ENCODE data around the gene GPS2. TPM values are rescaled to one million over a fixed set of nuclear protein-coding genes. Genes with fewer than 3 reads are reported as not detected.
"Not testable (repeated sequence)": the region's sequence is repeated elsewhere in the genome, so short reads cannot be mapped to it uniquely, and the experiment has no call there.

Gene GPS2
- total RNA-seq, 4 donors from 2014 or later: 40.9 to 80.7 (median 70.5) TPM

DNA sequence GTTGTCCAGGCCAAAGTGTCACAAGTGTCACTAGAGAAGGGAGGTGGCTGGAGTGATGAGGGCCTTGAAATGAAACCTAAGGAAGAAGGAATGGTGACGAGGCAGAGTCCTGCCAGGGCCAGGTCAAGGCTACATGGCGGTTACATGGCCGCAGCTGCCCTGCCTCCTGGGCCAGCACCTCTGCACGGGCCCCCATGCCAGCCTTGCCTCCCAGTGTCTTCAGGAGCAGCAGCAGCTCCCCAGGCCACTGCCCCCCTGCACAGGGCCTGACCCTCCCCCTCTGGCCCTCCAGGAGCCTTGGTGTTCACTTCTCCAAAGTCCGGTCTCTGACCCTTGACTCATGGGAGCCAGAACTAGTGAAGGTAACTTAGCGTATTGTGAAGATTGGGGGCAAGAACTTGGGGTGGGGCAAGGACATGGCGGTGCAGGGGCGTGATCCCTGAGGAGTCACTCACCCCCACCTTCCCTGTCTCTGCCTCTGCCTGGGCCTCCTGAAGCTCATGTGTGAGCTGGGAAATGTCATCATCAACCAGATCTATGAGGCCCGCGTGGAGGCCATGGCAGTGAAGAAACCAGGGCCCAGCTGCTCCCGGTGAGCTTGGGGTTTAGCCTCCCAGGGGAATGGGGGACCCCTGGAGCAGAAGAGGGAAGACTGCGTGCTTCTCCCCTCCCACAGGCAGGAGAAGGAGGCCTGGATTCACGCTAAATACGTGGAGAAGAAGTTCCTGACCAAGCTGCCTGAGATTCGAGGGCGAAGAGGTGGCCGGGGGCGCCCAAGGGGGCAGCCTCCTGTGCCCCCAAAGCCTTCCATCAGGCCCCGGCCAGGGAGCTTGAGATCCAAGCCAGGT lies 32.7 kb upstream of the GPS2 start:
- no peaks in the 10 kb centered on the region for H3K9me3 ChIP-seq
- peaks cover 0 to 12% (median 3%) of the 10 kb centered on the region in 4 donors for H3K27me3 ChIP-seq
- H3K4me1 ChIP-seq: peaks cover 21 to 34% (median 26%) of the 10 kb centered on the region in 3 donors
- no peak for DNase-seq
- no peaks in the 10 kb centered on the region for H3K36me3 ChIP-seq
- no peak for TF ChIP-seq POLR2A (IDR thresholded peaks at IDR 0.05)
- TF ChIP-seq, protein P1, sequence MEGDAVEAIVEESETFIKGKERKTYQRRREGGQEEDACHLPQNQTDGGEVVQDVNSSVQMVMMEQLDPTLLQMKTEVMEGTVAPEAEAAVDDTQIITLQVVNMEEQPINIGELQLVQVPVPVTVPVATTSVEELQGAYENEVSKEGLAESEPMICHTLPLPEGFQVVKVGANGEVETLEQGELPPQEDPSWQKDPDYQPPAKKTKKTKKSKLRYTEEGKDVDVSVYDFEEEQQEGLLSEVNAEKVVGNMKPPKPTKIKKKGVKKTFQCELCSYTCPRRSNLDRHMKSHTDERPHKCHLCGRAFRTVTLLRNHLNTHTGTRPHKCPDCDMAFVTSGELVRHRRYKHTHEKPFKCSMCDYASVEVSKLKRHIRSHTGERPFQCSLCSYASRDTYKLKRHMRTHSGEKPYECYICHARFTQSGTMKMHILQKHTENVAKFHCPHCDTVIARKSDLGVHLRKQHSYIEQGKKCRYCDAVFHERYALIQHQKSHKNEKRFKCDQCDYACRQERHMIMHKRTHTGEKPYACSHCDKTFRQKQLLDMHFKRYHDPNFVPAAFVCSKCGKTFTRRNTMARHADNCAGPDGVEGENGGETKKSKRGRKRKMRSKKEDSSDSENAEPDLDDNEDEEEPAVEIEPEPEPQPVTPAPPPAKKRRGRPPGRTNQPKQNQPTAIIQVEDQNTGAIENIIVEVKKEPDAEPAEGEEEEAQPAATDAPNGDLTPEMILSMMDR (IDR thresholded peaks at IDR 0.05): no peak
- intact Hi-C loops (cut with DNase I): no loop called here
- no peak overlapping the region for H3K27ac ChIP-seq
- H3K4me3 ChIP-seq: no peak overlapping the region
- 59 to 65% methylated on average over 2 to 9 of the region's 19 CpGs for WGBS, 2 donors

DNA sequence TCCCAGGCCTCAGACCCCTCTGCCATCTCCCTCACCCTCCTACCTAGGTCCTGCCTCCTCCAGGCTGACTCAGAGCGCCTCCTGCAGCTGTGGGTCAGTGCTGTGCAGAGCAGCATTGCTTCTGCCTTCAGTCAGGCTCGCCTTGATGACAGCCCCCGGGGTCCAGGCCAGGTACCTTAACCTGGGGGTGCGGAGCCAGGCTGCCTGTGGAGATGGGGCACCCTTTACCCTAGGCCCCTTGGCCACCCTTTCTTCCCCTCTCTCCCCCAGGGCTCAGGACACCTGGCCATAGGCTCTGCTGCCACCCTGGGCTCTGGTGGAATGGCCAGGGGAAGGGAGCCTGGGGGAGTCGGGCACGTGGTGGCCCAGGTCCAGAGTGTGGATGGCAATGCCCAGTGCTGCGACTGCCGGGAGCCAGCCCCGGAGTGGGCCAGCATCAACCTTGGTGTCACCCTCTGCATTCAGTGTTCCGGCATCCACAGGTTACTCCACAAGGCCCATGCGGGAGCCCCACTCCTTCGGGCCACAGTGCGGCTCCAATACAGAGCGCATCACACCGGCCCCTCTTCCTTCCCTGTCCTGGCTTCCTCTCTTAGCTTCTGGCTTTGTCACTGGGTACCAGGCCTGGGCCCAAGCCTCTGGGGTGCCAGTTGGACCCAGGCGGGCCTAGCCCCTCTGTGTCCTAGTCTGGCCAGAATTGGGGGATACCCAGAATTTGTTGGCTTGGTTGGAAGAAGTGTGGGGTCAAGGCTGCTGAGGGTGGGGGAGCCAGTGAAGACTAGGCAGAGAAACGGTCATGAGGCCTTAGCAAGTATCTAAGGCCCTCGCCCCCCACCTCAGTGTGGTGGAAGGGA lies 31.8 kb upstream of the GPS2 start:
- TF ChIP-seq, protein P1 (IDR thresholded peaks at IDR 0.05): no peak
- TF ChIP-seq POLR2A (IDR thresholded peaks at IDR 0.05): no peak
- 52 to 71% methylated on average over 9 to 11 of the region's 18 CpGs for WGBS, 2 donors
- Histone ChIP-seq H3K9me3 (no peaks in the 10 kb centered on the region), H3K27me3 (peaks cover 0 to 20% (median 3%) of the 10 kb centered on the region in 4 donors), H3K4me3 (no peak overlapping the region), H3K4me1 (peaks cover 17 to 26% (median 19%) of the 10 kb centered on the region in 3 donors), H3K27ac (no peak overlapping the region), H3K36me3 (no peaks in the 10 kb centered on the region)
- intact Hi-C loops (cut with DNase I): no loop called here
- no peak for DNase-seq

DNA sequence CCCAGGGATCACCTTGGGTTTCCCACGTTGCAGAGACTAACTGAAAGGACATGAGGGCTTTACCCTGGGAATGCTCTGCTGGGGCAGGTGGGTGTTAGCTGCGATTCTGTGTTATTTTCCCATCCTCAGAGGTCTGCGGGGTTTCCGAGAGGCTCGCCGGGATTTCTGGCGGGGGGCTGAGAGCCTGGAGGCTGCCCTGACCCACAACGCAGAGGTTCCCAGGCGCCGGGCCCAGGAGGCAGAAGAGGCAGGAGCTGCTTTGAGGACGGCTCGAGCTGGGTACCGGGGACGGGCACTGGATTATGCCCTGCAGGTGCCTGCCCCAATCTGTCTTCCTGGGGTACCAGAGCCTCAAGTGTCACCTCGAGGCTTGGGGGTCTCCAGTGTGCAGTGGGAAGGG lies 28.1 kb upstream of the GPS2 start:
- Histone ChIP-seq H3K9me3 (no peaks in the 10 kb centered on the region), H3K4me3 (no peak overlapping the region), H3K27me3 (peaks cover 0 to 37% (median 3%) of the 10 kb centered on the region in 4 donors), H3K27ac (no peak overlapping the region), H3K36me3 (no peaks in the 10 kb centered on the region), H3K4me1 (no peaks in the 10 kb centered on the region)
- WGBS, 2 donors: 37 to 69% methylated on average over 2 to 5 of the region's 15 CpGs
- intact Hi-C loops (cut with DNase I): no loop called here
- no peak for TF ChIP-seq POLR2A (IDR thresholded peaks at IDR 0.05)
- TF ChIP-seq, protein P1 (IDR thresholded peaks at IDR 0.05): no peak
- DNase-seq: no peak

DNA sequence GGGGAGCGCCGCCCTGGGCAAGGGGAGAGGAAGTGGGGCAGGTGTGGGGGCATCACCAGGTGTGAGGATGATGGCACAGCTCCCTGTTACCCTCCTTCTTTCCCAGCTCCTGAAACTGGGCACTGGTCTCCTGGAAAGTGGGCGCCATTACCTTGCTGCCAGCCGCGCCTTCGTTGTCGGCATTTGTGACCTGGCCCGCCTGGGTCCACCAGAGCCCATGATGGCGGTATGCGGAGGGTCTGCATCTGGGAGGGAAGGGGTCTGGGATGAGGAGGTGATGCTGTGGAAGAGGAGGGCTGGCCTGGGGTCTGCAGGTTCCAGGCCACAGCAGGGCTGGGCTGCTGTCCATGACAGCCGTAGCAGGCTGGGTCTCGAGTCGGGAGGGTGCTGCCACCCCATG lies 26.7 kb upstream of the GPS2 start:
- TF ChIP-seq, protein P1 (IDR thresholded peaks at IDR 0.05): no peak
- no peak for TF ChIP-seq POLR2A (IDR thresholded peaks at IDR 0.05)
- Histone ChIP-seq H3K27ac (no peak overlapping the region), H3K36me3 (no peaks in the 10 kb centered on the region), H3K9me3 (no peaks in the 10 kb centered on the region), H3K27me3 (peaks cover 0 to 41% (median 3%) of the 10 kb centered on the region in 4 donors), H3K4me3 (no peak overlapping the region), H3K4me1 (no peaks in the 10 kb centered on the region)
- WGBS, 2 donors: 84 to 87% methylated on average over 7 to 9 of the region's 13 CpGs
- intact Hi-C loops (cut with DNase I): no loop called here
- DNase-seq: no peak

DNA sequence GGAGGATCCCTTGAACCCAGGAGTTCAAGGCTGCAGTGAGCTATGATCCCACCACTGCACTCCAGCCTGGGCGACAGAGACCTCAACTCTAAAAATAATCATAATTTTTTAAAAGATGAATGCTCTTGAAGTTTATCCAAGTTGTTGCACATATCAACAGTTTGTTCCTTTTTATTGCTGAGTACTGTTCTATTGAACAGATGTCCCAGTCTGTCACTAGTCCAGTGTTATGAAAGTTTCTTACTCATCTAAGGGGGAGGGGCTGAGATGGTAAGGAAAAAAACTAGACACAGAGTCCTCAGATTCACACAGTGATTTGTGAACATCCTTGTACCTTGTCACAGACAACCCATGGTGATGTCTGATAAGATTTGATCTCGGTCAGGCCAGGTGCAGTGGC lies 25.0 kb upstream of the GPS2 start:
- H3K36me3 ChIP-seq: no peaks in the 10 kb centered on the region
- peaks cover 0 to 9% (median 0%) of the 10 kb centered on the region in 3 donors for H3K4me1 ChIP-seq
- no peak for DNase-seq
- WGBS, 2 donors: 77 to 86% methylated on average over 2 of the region's 2 CpGs
- H3K9me3 ChIP-seq: no peaks in the 10 kb centered on the region
- intact Hi-C loops (cut with DNase I): no loop called here
- H3K27ac ChIP-seq: no peak overlapping the region
- TF ChIP-seq POLR2A (IDR thresholded peaks at IDR 0.05): no peak
- TF ChIP-seq, protein P1 (IDR thresholded peaks at IDR 0.05): no peak
- peaks cover 0 to 58% (median 3%) of the 10 kb centered on the region in 4 donors for H3K27me3 ChIP-seq
- H3K4me3 ChIP-seq: no peak overlapping the region

DNA sequence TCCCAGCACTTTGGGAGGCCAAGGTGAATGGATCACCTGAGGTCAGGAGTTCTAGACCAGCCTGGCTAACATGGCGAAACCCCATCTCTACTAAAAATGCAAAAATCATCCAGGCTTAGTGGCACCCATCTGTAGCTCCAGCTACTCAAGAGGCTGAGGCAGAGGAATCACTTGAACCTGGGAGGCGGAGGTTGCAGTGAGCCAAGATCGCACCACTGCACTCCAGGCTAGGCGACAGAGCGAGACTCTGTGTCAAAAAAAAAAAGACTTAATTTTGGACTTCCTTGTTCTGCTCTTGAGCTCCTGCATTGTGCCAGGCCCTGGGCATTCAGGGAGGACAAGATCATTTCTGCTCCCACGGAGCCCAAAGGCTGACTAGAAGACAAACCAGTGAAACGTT lies 22.4 kb upstream of the GPS2 start:
- Histone ChIP-seq H3K4me3 (peak overlapping the region in 2 of 4 donors; percentile 40 to 57), H3K27me3 (peaks cover 0 to 62% (median 0%) of the 10 kb centered on the region in 4 donors)
- H3K36me3 ChIP-seq; DNase-seq; H3K4me1 ChIP-seq; H3K9me3 ChIP-seq; intact Hi-C loops (cut with DNase I); H3K27ac ChIP-seq: not testable (repeated sequence)
- WGBS, 2 donors: 51 to 61% methylated on average over 3 to 4 of the region's 7 CpGs
